Measurements from ENCODE around the gene NAPG. TPM values are rescaled to one million over a fixed set of nuclear protein-coding genes. Genes with fewer than 3 reads are reported as not detected.

NAPG gene
- total RNA-seq, 1 experiment from 2014 or later: 28.0 TPM

DNA sequence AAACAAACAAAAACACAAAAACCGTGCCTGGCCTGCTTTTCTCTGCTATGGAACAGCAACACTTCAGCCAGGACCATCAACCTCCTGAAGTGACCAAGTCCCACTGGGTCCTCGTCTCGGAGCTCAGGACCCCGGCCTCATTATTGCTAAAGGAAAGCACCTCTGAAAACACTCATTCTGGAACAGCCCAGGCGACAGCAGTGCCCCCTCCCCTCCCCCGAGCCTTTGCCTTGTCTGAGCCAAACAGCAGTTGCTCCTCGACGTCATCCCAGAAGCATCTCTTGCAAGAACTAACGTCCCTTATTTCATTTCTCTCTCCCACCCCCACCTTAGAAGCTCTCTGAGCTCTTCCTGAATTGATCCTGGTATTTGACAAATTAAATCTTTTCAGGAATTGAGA is 44.0 kb upstream of the NAPG start:
- H3K9me3 ChIP-seq (ENCODE audit: control insufficient read depth in 1 of 2, insufficient read depth in 1 of 2, low read depth in 1 of 2, low read length in 2 of 2): no peaks in the 10 kb centered on the region
- DNase-seq (ENCODE audit: low read depth, low spot score) (no peak), ATAC-seq (no peak)
- H3K4me2 ChIP-seq (ENCODE audit: low read length): no peak overlapping the region
- peaks cover 47% of the 10 kb centered on the region for H3K27me3 ChIP-seq (ENCODE audit: insufficient read depth, low read length)
- no peaks in the 10 kb centered on the region for H3K9me2 ChIP-seq (ENCODE audit: insufficient read depth)
- H3K27ac ChIP-seq (ENCODE audit: low read depth, low read length): no peak overlapping the region
- no peak overlapping the region for H3K4me3 ChIP-seq (replicated peaks in 1 of 2; ENCODE audit: low read depth in 1 of 2, low read length in 2 of 2)
- no peak for TF ChIP-seq ELF1 (IDR thresholded peaks at IDR 0.05; ENCODE audit: borderline replicate concordance, low read depth)
- TF ChIP-seq SRF (IDR thresholded peaks at IDR 0.05; ENCODE audit: low read depth): no peak
- TF ChIP-seq POLR2AphosphoS5 (IDR thresholded peaks at IDR 0.05; ENCODE audit: low read depth, low read length): no peak
- no peak for TF ChIP-seq TCF7L2 (IDR thresholded peaks at IDR 0.05; ENCODE audit: borderline replicate concordance, extremely low read depth, insufficient read depth, insufficient read length)
- TF ChIP-seq, protein P1, sequence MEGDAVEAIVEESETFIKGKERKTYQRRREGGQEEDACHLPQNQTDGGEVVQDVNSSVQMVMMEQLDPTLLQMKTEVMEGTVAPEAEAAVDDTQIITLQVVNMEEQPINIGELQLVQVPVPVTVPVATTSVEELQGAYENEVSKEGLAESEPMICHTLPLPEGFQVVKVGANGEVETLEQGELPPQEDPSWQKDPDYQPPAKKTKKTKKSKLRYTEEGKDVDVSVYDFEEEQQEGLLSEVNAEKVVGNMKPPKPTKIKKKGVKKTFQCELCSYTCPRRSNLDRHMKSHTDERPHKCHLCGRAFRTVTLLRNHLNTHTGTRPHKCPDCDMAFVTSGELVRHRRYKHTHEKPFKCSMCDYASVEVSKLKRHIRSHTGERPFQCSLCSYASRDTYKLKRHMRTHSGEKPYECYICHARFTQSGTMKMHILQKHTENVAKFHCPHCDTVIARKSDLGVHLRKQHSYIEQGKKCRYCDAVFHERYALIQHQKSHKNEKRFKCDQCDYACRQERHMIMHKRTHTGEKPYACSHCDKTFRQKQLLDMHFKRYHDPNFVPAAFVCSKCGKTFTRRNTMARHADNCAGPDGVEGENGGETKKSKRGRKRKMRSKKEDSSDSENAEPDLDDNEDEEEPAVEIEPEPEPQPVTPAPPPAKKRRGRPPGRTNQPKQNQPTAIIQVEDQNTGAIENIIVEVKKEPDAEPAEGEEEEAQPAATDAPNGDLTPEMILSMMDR (IDR thresholded peaks at IDR 0.05 in 2 of 3, conservative IDR thresholded peaks at IDR 0.05 in 1 of 3; ENCODE audit: borderline replicate concordance in 1 of 3, insufficient read depth in 1 of 3, low read depth in 2 of 3, low read length in 2 of 3): no peak
- TF ChIP-seq, protein P2, sequence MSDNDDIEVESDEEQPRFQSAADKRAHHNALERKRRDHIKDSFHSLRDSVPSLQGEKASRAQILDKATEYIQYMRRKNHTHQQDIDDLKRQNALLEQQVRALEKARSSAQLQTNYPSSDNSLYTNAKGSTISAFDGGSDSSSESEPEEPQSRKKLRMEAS (IDR thresholded peaks at IDR 0.05): no peak
- TF ChIP-seq, protein P3, sequence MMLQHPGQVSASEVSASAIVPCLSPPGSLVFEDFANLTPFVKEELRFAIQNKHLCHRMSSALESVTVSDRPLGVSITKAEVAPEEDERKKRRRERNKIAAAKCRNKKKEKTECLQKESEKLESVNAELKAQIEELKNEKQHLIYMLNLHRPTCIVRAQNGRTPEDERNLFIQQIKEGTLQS (IDR thresholded peaks at IDR 0.05): no peak
- no peak for TF ChIP-seq CEBPB (IDR thresholded peaks at IDR 0.05; ENCODE audit: low read depth)
- TF ChIP-seq YY1 (IDR thresholded peaks at IDR 0.05; ENCODE audit: extremely low read depth, insufficient replicate concordance, low read depth, low read length): no peak
- TF ChIP-seq ZFX (IDR thresholded peaks at IDR 0.05): no peak
- TF ChIP-seq, protein P4, sequence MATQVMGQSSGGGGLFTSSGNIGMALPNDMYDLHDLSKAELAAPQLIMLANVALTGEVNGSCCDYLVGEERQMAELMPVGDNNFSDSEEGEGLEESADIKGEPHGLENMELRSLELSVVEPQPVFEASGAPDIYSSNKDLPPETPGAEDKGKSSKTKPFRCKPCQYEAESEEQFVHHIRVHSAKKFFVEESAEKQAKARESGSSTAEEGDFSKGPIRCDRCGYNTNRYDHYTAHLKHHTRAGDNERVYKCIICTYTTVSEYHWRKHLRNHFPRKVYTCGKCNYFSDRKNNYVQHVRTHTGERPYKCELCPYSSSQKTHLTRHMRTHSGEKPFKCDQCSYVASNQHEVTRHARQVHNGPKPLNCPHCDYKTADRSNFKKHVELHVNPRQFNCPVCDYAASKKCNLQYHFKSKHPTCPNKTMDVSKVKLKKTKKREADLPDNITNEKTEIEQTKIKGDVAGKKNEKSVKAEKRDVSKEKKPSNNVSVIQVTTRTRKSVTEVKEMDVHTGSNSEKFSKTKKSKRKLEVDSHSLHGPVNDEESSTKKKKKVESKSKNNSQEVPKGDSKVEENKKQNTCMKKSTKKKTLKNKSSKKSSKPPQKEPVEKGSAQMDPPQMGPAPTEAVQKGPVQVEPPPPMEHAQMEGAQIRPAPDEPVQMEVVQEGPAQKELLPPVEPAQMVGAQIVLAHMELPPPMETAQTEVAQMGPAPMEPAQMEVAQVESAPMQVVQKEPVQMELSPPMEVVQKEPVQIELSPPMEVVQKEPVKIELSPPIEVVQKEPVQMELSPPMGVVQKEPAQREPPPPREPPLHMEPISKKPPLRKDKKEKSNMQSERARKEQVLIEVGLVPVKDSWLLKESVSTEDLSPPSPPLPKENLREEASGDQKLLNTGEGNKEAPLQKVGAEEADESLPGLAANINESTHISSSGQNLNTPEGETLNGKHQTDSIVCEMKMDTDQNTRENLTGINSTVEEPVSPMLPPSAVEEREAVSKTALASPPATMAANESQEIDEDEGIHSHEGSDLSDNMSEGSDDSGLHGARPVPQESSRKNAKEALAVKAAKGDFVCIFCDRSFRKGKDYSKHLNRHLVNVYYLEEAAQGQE (IDR thresholded peaks at IDR 0.05; ENCODE audit: low read depth): no peak
- TF ChIP-seq EGR1 (IDR thresholded peaks at IDR 0.05; ENCODE audit: low read depth): no peak
- TF ChIP-seq POLR2A (IDR thresholded peaks at IDR 0.05; ENCODE audit: borderline replicate concordance, extremely low read depth, insufficient read depth, insufficient read length): no peak
- no peak for TF ChIP-seq EZH2 (IDR thresholded peaks at IDR 0.05)
- no peak for TF ChIP-seq SP1 (IDR thresholded peaks at IDR 0.05; ENCODE audit: low read depth)
- CTCF ChIA-PET: interaction anchor here (1.3 kb wide), 1 partner anchor 9 kb away, joined by 3 read pairs; no protein-coding TSS in a partner anchor
- POLR2A ChIA-PET: no interaction called here
- no peaks in the 10 kb centered on the region for H3K36me3 ChIP-seq (ENCODE audit: control insufficient read depth in 1 of 2, insufficient read depth in 2 of 2, low read length in 2 of 2)
- H4K20me1 ChIP-seq (ENCODE audit: insufficient read depth): no peaks in the 10 kb centered on the region
- no peak overlapping the region for H3K9ac ChIP-seq (ENCODE audit: low read length)
- no peak overlapping the region for H2AFZ ChIP-seq (ENCODE audit: low read depth, low read length, poor library complexity, severe bottlenecking)
- no peaks in the 10 kb centered on the region for H3K4me1 ChIP-seq (ENCODE audit: control insufficient read depth in 1 of 2, insufficient read depth in 2 of 2, low read length in 2 of 2)
- RAD21 ChIA-PET (ENCODE audit: low non-redundant PET in 1 of 2, low total read pairs in 2 of 2, uncharacterized antibody in 2 of 2, unreplicated experiment in 2 of 2): no interaction called here
- BruUV-seq (replicated peaks): no TSS peak
- intact Hi-C loops (cut with micrococcal nuclease): no loop called here
- no peaks in the 10 kb centered on the region for H3K79me2 ChIP-seq (ENCODE audit: insufficient read depth, low read length)

Data from HCT116 (cell line).